Lung (tissue), 12 donors: ENCODE measurements around the gene USH2A. TPM values are rescaled to one million over a fixed set of nuclear protein-coding genes. Genes with fewer than 3 reads are reported as not detected.

Experiments used
- ATAC-seq: fragments of 200-7000 bp; cut with Tn5 transposase; one replicate; pipeline ENCODE4 v1.9.1; 2020; ENCODE audit warnings: moderate number of reproducible peaks; ENCODE audit not compliant: insufficient read depth, low FRiP score
- DNase-seq, 3 donors: peaks; one replicate each; pipeline ENCODE4 v3.0.0-alpha.2; 2013 to 2017
- H3K27ac ChIP-seq, 2 donors: one replicate each; pipeline ENCODE4 v1.5.1; 2013; ENCODE audit warnings: mild to moderate bottlenecking in 2 of 2, moderate library complexity in 2 of 2, control low read depth in 1 of 2, inconsistent platforms in 1 of 2, low read depth in 1 of 2, low read length in 1 of 2
- H3K27me3 ChIP-seq, 3 donors: one replicate each; pipeline ENCODE4 v1.5.1; 2013; ENCODE audit warnings: low read length in 2 of 3; ENCODE audit not compliant: control insufficient read depth in 3 of 3, insufficient read depth in 3 of 3
- H3K36me3 ChIP-seq, 4 donors: one replicate each; pipeline ENCODE4 v1.5.1; 2013; ENCODE audit warnings: low read length in 4 of 4, mild to moderate bottlenecking in 1 of 4, moderate library complexity in 1 of 4; ENCODE audit not compliant: control insufficient read depth in 4 of 4, insufficient read depth in 4 of 4
- H3K4me1 ChIP-seq, 5 donors: one replicate each; pipeline ENCODE4 v1.5.1; 2013; ENCODE audit warnings: low read length in 5 of 5, mild to moderate bottlenecking in 2 of 5, moderate library complexity in 1 of 5; ENCODE audit not compliant: control insufficient read depth in 5 of 5, insufficient read depth in 5 of 5
- H3K4me3 ChIP-seq: one replicate; pipeline ENCODE4 v1.5.1; 2013; ENCODE audit warnings: mild to moderate bottlenecking, control low read depth, moderate library complexity
- H3K9ac ChIP-seq, 2 donors: one replicate each; pipeline ENCODE4 v1.5.1; 2013; ENCODE audit warnings: low read length in 2 of 2, control low read depth in 1 of 2; ENCODE audit not compliant: insufficient read depth in 1 of 2
- H3K9me3 ChIP-seq, 4 donors: one replicate each; pipeline ENCODE4 v1.5.1; 2013; ENCODE audit warnings: low read length in 3 of 4, mild to moderate bottlenecking in 1 of 4, moderate library complexity in 1 of 4; ENCODE audit not compliant: control insufficient read depth in 4 of 4, insufficient read depth in 3 of 4
- WGBS, 2 donors: extraction: QIAGEN DNeasy Blood & Tissue Kit; methylation state at CpG; one replicate each; pipeline ENCODE4 v1.1.7; 2013; 5-methylcytosine and 5-hydroxymethylcytosine counted together
- polyA plus RNA-seq, 2 donors: library from polyadenylated mRNA; stranded (reverse); fragments of 200-250 nt; gene quantifications; one replicate each; pipeline ENCODE4 v1.2.1, GENCODE V29; 2013
- total RNA-seq, 2 donors: library from RNA; depleted of rRNA in 1 of 2; stranded (reverse); fragments of >200 nt in 1 of 2; gene quantifications; one replicate each; pipeline ENCODE4 v1.2.1, GENCODE V29; 2014 to 2021
- TF ChIP-seq, protein P1 (sequence below): IDR thresholded peaks from 2 replicates; pipeline ENCODE4 v1.5.1; 2012; ENCODE audit warnings: mild to moderate bottlenecking; ENCODE audit errors: control extremely low read depth, extremely low read depth
- donor health status: control.
- donor health status: control.
- donor health status: Bipolar disorder and iron deficiency.
- donor health status: healthy.
- donor health status: DM: yes; HTN: yes; CAD: no.

USH2A gene
- total and polyA plus RNA-seq, 4 donors: under 0.01 to 0.11 TPM; not detected in 2

DNA sequence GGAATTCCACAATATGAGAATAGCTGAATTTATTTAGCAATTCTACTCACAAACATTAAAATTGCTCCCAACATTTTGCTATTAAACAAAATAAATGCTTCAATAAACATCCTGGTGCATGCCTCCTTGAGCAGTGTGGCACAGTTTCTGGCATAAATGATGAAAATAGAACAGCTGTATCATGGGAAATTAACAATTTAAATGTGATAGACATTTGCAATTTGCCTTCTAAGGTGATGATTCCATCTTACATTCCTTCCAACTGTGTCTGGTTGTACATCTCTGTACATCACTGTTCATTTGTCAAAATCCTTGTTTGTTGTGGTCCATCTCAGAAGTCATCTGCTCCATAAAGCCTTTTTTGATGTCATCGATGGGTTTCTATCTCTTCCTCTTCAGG is 657.4 kb downstream of the USH2A start:
- no peak for DNase-seq
- Histone ChIP-seq H3K36me3 (no peaks in the 10 kb centered on the region), H3K4me1 (no peaks in the 10 kb centered on the region), H3K9ac (no peak overlapping the region), H3K4me3 (no peak overlapping the region), H3K9me3 (peaks cover 0 to 2% (median 0%) of the 10 kb centered on the region in 4 donors), H3K27ac (no peak overlapping the region), H3K27me3 (peaks cover 0 to 15% (median 0%) of the 10 kb centered on the region in 3 donors)
- no peak for ATAC-seq
- TF ChIP-seq, protein P1, sequence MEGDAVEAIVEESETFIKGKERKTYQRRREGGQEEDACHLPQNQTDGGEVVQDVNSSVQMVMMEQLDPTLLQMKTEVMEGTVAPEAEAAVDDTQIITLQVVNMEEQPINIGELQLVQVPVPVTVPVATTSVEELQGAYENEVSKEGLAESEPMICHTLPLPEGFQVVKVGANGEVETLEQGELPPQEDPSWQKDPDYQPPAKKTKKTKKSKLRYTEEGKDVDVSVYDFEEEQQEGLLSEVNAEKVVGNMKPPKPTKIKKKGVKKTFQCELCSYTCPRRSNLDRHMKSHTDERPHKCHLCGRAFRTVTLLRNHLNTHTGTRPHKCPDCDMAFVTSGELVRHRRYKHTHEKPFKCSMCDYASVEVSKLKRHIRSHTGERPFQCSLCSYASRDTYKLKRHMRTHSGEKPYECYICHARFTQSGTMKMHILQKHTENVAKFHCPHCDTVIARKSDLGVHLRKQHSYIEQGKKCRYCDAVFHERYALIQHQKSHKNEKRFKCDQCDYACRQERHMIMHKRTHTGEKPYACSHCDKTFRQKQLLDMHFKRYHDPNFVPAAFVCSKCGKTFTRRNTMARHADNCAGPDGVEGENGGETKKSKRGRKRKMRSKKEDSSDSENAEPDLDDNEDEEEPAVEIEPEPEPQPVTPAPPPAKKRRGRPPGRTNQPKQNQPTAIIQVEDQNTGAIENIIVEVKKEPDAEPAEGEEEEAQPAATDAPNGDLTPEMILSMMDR: no peak
- WGBS, 2 donors: 90 to 96% methylated on average over 1 of the region's 1 CpG

DNA sequence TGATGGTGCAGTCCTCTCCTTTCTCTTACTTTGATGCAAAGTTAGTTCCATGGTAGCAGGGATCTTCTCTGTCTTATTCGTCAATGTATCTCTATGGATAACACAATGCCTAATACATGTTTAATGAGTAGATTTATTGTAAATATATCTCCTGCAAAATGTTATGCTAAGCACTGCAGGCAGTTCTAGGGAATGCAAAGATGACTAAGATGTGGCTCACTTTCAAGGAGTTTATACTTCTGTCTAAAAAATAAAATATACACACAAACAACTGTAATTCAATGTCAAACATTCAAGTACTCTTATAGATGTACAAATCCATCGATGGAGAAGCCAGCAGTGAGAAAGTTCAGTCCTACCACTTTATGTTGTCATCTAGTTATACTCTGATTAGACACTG is 661.8 kb downstream of the USH2A start:
- DNase-seq (no peak), ATAC-seq (no peak)
- Histone ChIP-seq H3K9me3 (peaks cover 0 to 2% (median 0%) of the 10 kb centered on the region in 4 donors), H3K4me1 (no peaks in the 10 kb centered on the region), H3K27ac (no peak overlapping the region), H3K36me3 (no peaks in the 10 kb centered on the region), H3K9ac (no peak overlapping the region), H3K27me3 (peaks cover 0 to 4% (median 0%) of the 10 kb centered on the region in 3 donors), H3K4me3 (no peak overlapping the region)
- WGBS, 2 donors: 92 to 94% methylated on average over 2 of the region's 2 CpGs
- TF ChIP-seq, protein P1: no peak

DNA sequence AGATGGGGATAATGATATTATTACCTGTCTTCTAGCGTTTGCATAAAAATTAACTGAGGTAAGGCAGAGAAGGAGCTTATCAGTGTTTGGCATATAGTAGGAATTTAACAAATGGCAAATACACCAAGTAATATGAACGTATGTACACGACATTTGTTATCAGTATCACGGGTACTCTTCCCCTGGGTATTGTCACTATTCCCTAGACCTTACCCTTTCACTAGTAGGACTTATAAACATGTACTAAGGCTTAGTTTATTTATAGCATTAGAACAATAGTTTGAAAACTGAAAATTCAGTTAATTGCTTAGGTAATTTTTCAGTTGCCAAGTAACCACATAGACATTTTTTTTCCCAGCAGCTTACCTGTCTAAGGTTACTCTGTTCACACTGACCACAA is 669.1 kb downstream of the USH2A start:
- Histone ChIP-seq H3K27me3 (peaks cover 0 to 5% (median 0%) of the 10 kb centered on the region in 3 donors), H3K9ac (no peak overlapping the region), H3K4me3 (no peak overlapping the region), H3K27ac (no peak overlapping the region), H3K36me3 (no peaks in the 10 kb centered on the region), H3K4me1 (no peaks in the 10 kb centered on the region), H3K9me3 (no peaks in the 10 kb centered on the region)
- TF ChIP-seq, protein P1: no peak
- ATAC-seq: no peak
- 73 to 89% methylated on average over 4 of the region's 4 CpGs for WGBS, 2 donors
- no peak for DNase-seq

- TF ChIP-seq, protein P1: no peak
- ATAC-seq: no peak
- WGBS, 2 donors: 66 to 72% methylated on average over 4 of the region's 4 CpGs
Measured at GRCh38 chr1:215749414-215749813, 673.8 kb downstream of the USH2A start.

More at GRCh38 chr1:215749414-215749813, 673.8 kb downstream of the USH2A start:
- DNase-seq: no peak
- no peak overlapping the region for H3K27ac ChIP-seq
- H3K9ac ChIP-seq: no peak overlapping the region
- no peaks in the 10 kb centered on the region for H3K9me3 ChIP-seq
- H3K4me1 ChIP-seq: no peaks in the 10 kb centered on the region
- no peaks in the 10 kb centered on the region for H3K27me3 ChIP-seq
- no peak overlapping the region for H3K4me3 ChIP-seq
- no peaks in the 10 kb centered on the region for H3K36me3 ChIP-seq
